Measurements from ENCODE around the gene ADCY2.

GRCh38 chr5:7759257-7759871, 363.4 kb downstream of the ADCY2 start:
- TF ChIP-seq POLR2AphosphoS5 (IDR thresholded peaks at IDR 0.05): no peak
- no peak for TF ChIP-seq POLR2A (IDR thresholded peaks at IDR 0.05)
- no peak for TF ChIP-seq EP300 (IDR thresholded peaks at IDR 0.05)
- TF ChIP-seq, protein P1, sequence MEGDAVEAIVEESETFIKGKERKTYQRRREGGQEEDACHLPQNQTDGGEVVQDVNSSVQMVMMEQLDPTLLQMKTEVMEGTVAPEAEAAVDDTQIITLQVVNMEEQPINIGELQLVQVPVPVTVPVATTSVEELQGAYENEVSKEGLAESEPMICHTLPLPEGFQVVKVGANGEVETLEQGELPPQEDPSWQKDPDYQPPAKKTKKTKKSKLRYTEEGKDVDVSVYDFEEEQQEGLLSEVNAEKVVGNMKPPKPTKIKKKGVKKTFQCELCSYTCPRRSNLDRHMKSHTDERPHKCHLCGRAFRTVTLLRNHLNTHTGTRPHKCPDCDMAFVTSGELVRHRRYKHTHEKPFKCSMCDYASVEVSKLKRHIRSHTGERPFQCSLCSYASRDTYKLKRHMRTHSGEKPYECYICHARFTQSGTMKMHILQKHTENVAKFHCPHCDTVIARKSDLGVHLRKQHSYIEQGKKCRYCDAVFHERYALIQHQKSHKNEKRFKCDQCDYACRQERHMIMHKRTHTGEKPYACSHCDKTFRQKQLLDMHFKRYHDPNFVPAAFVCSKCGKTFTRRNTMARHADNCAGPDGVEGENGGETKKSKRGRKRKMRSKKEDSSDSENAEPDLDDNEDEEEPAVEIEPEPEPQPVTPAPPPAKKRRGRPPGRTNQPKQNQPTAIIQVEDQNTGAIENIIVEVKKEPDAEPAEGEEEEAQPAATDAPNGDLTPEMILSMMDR (IDR thresholded peaks at IDR 0.05): no peak

All from stomach (tissue), 4 donors.